Neural progenitor cell (in vitro differentiated cells): ENCODE measurements around the gene CELF5. TPM values are rescaled to one million over a fixed set of nuclear protein-coding genes. Genes with fewer than 3 reads are reported as not detected.

Experiments
- DNase-seq: peaks from one replicate; pipeline ENCODE4 v3.0.0-alpha.2; 2016; ENCODE audit warnings: low spot score
- H2AFZ ChIP-seq: fragments of 200-600 bp; sonication (generic); replicated peaks from 2 replicates; pipeline ENCODE4 v1.6.1; 2016; ENCODE audit warnings: antibody characterized with exemption
- H3F3A ChIP-seq: fragments of 200-600 bp; sonication (generic); 2 replicates; pipeline ENCODE4 v1.6.1; 2016; ENCODE audit warnings: antibody characterized with exemption, low read depth
- H3K27ac ChIP-seq: fragments of 200-600 bp; sonication (generic); 2 replicates; pipeline ENCODE4 v1.5.1; 2016; ENCODE audit warnings: mild to moderate bottlenecking
- H3K27me3 ChIP-seq: fragments of 200-600 bp; sonication (generic); 2 replicates; pipeline ENCODE4 v1.6.1; 2016; ENCODE audit warnings: mild to moderate bottlenecking, moderate library complexity
- H3K36me3 ChIP-seq: fragments of 200-600 bp; sonication (generic); 2 replicates; pipeline ENCODE4 v1.5.1; 2016
- H3K4me1 ChIP-seq: fragments of 200-600 bp; sonication (generic); 2 replicates; pipeline ENCODE4 v1.6.1; 2016; ENCODE audit warnings: mixed run types
- H3K4me2 ChIP-seq: fragments of 200-600 bp; sonication (generic); 2 replicates; pipeline ENCODE4 v1.6.1; 2016
- H3K4me3 ChIP-seq: fragments of 200-600 bp; sonication (generic); 2 replicates; pipeline ENCODE4 v1.5.1; 2016
- H3K79me2 ChIP-seq: fragments of 200-600 bp; sonication (generic); 2 replicates; pipeline ENCODE4 v1.6.1; 2016; ENCODE audit warnings: low read depth
- H3K9ac ChIP-seq: fragments of 200-600 bp; sonication (generic); 2 replicates; pipeline ENCODE4 v1.6.1; 2016
- H3K9me3 ChIP-seq: fragments of 200-600 bp; sonication (generic); 2 replicates; pipeline ENCODE4 v1.5.1; 2016; ENCODE audit warnings: low read depth
- H4K20me1 ChIP-seq: fragments of 200-600 bp; sonication (generic); 2 replicates; pipeline ENCODE4 v1.6.1; 2016; ENCODE audit warnings: low read depth
- H3K27ac Mint-ChIP-seq: 3 replicates; pipeline ENCODE4 v1.8.0; 2021; ENCODE audit warnings: mixed read lengths
- H3K27me3 Mint-ChIP-seq: 2 replicates; pipeline ENCODE4 v1.8.0; 2022; ENCODE audit warnings: low read depth, mild to moderate bottlenecking, inconsistent platforms, moderate library complexity, mixed read lengths; ENCODE audit not compliant: insufficient read depth
- H3K36me3 Mint-ChIP-seq: 3 replicates; pipeline ENCODE4 v1.8.0; 2021; ENCODE audit warnings: mixed read lengths
- H3K4me1 Mint-ChIP-seq: 3 replicates; pipeline ENCODE4 v1.8.0; 2021; ENCODE audit warnings: mixed read lengths
- H3K4me3 Mint-ChIP-seq: 3 replicates; pipeline ENCODE4 v1.8.0; 2021; ENCODE audit warnings: mild to moderate bottlenecking, moderate library complexity, mixed read lengths
- H3K9me3 Mint-ChIP-seq: 3 replicates; pipeline ENCODE4 v1.8.0; 2020; ENCODE audit warnings: mixed read lengths
- CTCF ChIP-seq: fragments of 200-600 bp; sonication (generic); IDR thresholded peaks from 2 replicates; pipeline ENCODE4 v1.5.1; 2017; ENCODE audit warnings: antibody characterized with exemption, mild to moderate bottlenecking
- EZH2 ChIP-seq: fragments of 200-600 bp; sonication (generic); IDR thresholded peaks from 2 replicates; pipeline ENCODE4 v1.6.1; 2017; ENCODE audit warnings: antibody characterized with exemption, mild to moderate bottlenecking, moderate library complexity
- EZH2phosphoT487 ChIP-seq: fragments of 200-600 bp; sonication (generic); IDR thresholded peaks from 2 replicates; pipeline ENCODE4 v1.6.1; 2017; ENCODE audit warnings: antibody characterized with exemption
- total RNA-seq: library from RNA; depleted of rRNA; stranded (reverse); fragments of >200 nt; gene quantifications from 2 replicates; pipeline ENCODE4 v1.2.3, GENCODE V29; 2015; ENCODE audit warnings: low replicate concordance

The CELF5 gene
- total RNA-seq, 1 donor from 2014 or later = 7.9 TPM

GRCh38 chr19:3183721-3184641, 40.5 kb upstream of the CELF5 start:
- H3K36me3 Mint-ChIP-seq = no peaks in the 10 kb centered on the region
- no peaks in the 10 kb centered on the region for H3K9me3 ChIP-seq
- H3K4me3 ChIP-seq = no peak overlapping the region
- peak overlapping the region; percentile 99 for H2AFZ ChIP-seq
- peaks cover 10% of the 10 kb centered on the region for H3K4me1 ChIP-seq
- H3K9ac ChIP-seq = no peak overlapping the region
- TF ChIP-seq EZH2 (no peak), CTCF (no peak), EZH2phosphoT487 (no peak)
- peaks cover 29% of the 10 kb centered on the region for H4K20me1 ChIP-seq
- H3K4me2 ChIP-seq = no peak overlapping the region
- no peaks in the 10 kb centered on the region for H3F3A ChIP-seq
- peaks cover 5% of the 10 kb centered on the region for H3K27me3 Mint-ChIP-seq
- DNase-seq = no peak
- H3K9me3 Mint-ChIP-seq = no peaks in the 10 kb centered on the region
- H3K27me3 ChIP-seq = no peaks in the 10 kb centered on the region
- peak overlapping the region; percentile 99 for H3K4me3 Mint-ChIP-seq
- peaks cover 32% of the 10 kb centered on the region for H3K79me2 ChIP-seq
- H3K4me1 Mint-ChIP-seq = peaks cover 14% of the 10 kb centered on the region
- no peaks in the 10 kb centered on the region for H3K36me3 ChIP-seq
- no peak overlapping the region for H3K27ac ChIP-seq
- peak overlapping the region; percentile 29 for H3K27ac Mint-ChIP-seq

GRCh38 chr19:3184847-3185460, 39.5 kb upstream of the CELF5 start:
- H3K27ac ChIP-seq = no peak overlapping the region
- DNase-seq = peak; percentile 79
- H3K27ac Mint-ChIP-seq = peak overlapping the region; percentile 98

GRCh38 chr19:3185461-3186159, 38.9 kb upstream of the CELF5 start, which contains the start of gene NCLN:
NCLN (plus strand) TSS chr19:3185930; CDS start chr19:3186031, 101 bp downstream.
- no peaks in the 10 kb centered on the region for H3K36me3 ChIP-seq
- no peaks in the 10 kb centered on the region for H3K27me3 ChIP-seq
- H3F3A ChIP-seq = no peaks in the 10 kb centered on the region
- peak; percentile 97 for DNase-seq
- H2AFZ ChIP-seq = peak within 1 kb of the TSS; percentile 99
- peaks cover 5% of the 10 kb centered on the region for H3K27me3 Mint-ChIP-seq
- H3K27ac ChIP-seq = no peak within 1 kb of the TSS
- no peaks in the 10 kb centered on the region for H3K9me3 ChIP-seq
- TF ChIP-seq CTCF (no peak), EZH2 (no peak), EZH2phosphoT487 (no peak)
- peaks cover 46% of the 10 kb centered on the region for H3K79me2 ChIP-seq
- peaks cover 40% of the 10 kb centered on the region for H4K20me1 ChIP-seq
- H3K4me2 ChIP-seq = peak within 1 kb of the TSS; percentile 100
- H3K9me3 Mint-ChIP-seq = no peaks in the 10 kb centered on the region
- peak within 1 kb of the TSS; percentile 98 for H3K27ac Mint-ChIP-seq
- H3K4me1 Mint-ChIP-seq = peaks cover 14% of the 10 kb centered on the region
- no peaks in the 10 kb centered on the region for H3K36me3 Mint-ChIP-seq
- peaks cover 10% of the 10 kb centered on the region for H3K4me1 ChIP-seq
- peak within 1 kb of the TSS; percentile 99 for H3K4me3 Mint-ChIP-seq
- H3K9ac ChIP-seq = peak within 1 kb of the TSS; percentile 92
- peak within 1 kb of the TSS; percentile 82 for H3K4me3 ChIP-seq

More at GRCh38 chr19:3184847-3185460, 39.5 kb upstream of the CELF5 start:
- peaks cover 34% of the 10 kb centered on the region for H4K20me1 ChIP-seq
- peak overlapping the region; percentile 91 for H3K4me2 ChIP-seq
- peaks cover 14% of the 10 kb centered on the region for H3K4me1 Mint-ChIP-seq
- H3K9me3 ChIP-seq = no peaks in the 10 kb centered on the region
- no peaks in the 10 kb centered on the region for H3K27me3 ChIP-seq
- no peak overlapping the region for H3K9ac ChIP-seq
- peak overlapping the region; percentile 99 for H3K4me3 Mint-ChIP-seq
- H3K36me3 ChIP-seq = no peaks in the 10 kb centered on the region
- peaks cover 10% of the 10 kb centered on the region for H3K4me1 ChIP-seq
- peaks cover 41% of the 10 kb centered on the region for H3K79me2 ChIP-seq
- H3F3A ChIP-seq = no peaks in the 10 kb centered on the region
- peak overlapping the region; percentile 82 for H3K4me3 ChIP-seq
- H2AFZ ChIP-seq = peak overlapping the region; percentile 99
- TF ChIP-seq EZH2phosphoT487 = no peak
- TF ChIP-seq EZH2 = no peak
- peaks cover 5% of the 10 kb centered on the region for H3K27me3 Mint-ChIP-seq
- H3K9me3 Mint-ChIP-seq = no peaks in the 10 kb centered on the region
- no peaks in the 10 kb centered on the region for H3K36me3 Mint-ChIP-seq
